IPS DF 19.7 (cell line): Measurements from ENCODE around the gene PPP1R9A.

Experiments used
- DNase-seq: peaks from one replicate; pipeline ENCODE4 v3.0.0-alpha.2; 2013; ENCODE audit warnings: low read depth, low spot score

Gene PPP1R9A

DNA sequence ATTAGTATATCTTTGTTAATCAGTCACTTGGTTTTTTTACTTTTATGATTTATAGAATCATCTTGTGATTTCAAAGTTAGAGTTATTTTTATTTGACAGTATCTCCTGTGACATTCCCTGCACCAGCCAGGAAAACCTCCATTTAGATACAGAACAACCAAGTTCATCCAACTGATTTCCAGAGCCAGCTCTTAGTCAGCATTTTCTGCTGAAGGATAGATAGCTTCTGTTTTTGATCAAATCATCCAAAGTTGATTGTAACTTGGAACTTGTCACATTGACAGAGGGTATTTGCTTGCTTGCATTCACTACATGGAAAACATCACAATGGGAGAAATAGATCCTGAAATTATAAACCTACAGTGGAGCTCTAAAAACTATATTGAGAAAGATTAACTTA is 294.3 kb downstream of the PPP1R9A start:
- no peak for DNase-seq

DNA sequence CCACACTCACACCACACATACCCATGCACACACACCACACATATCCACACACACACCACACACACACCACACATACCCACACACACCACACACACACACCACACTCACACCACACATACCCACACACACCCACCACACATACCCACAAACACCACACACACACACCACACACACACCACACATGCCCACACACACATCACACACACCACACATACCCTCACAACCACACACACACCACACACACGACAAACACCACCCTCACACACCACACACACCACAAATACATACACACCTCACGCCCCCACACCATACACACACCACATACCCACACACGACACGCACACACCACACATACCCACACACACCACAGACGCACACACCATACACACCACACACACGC is 297.2 kb downstream of the PPP1R9A start:
- no peak for DNase-seq

DNA sequence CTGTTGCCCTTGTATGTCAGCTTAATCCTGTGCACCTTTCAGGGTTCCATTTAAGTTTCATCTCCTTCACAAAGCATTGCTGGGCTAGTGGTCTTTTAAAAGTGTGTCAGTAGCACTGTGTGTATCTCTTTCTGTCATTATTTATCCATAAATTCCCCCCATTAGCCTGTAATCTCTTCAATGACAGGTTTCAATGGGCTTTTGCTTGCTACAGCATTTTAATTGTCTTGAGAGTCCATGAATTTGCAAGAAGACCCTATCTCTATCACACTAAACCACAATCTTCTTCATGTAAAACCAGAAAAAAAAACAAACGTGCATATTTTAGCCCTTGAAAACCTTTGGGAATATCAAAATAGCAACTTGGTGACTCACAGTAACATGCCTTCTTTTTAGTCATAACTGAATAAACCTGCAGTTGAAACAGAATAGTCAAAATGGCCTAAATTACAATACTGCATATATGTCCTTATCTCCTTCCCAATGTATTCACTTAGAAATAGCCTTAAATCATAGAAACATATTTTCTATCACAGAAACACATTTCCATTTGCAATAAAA is 298.4 kb downstream of the PPP1R9A start:
- no peak for DNase-seq

DNA sequence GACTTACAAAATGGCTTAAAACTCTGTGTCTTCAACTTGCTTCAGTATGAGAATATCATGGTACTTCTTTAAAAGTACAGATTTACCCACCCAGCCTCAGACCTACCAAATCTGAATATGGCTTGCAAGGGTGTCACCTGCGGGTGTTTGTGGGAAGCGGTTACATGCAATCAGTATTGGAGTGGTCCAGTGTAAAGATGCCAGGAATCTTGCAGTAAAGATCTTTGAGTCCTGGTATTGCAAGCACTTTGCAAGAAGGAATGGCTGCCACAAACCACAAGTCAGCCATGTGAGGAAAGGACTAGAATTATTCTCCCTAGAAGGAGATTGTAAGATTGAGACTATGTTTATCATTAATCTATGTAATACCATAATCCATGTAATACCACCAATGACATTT is 301.9 kb downstream of the PPP1R9A start:
- no peak for DNase-seq

DNA sequence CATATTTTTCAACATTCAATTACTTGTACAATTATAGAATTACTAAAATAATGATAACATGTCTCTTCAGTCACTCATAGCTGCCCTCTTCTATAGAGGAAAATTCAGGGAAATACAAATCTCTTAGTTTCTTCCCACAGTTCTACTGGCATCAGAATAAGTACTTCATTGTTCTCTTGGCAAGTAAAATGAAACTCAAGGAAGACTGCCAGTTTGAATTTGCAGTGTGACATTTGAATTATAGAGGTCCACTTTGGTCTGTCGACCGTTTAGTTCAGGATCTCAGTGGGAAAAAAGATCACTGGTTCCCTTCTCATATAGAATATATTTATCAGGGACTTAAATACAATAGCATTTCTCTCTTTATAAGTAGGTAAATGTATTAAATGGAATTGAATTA is 302.4 kb downstream of the PPP1R9A start:
- no peak for DNase-seq

DNA sequence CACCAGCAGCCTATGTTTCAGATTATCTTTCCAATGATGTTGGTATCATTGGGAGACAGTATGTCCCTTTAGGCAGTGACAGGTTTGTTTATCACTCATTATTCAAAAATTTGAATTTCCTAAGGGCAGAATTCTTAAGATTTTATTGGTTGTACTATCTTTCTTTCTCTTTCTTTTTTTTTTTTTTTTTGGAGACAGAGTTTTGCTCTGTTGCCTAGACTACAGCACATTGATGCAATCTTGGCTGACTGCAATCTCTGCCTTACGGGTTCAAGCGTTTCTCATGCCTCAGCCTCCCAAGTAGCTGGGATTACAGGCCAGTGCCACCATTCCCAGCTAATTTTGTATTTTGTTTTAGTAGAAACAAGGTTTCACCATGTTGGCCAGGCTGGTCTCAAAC is 305.8 kb downstream of the PPP1R9A start:
- DNase-seq: no peak

DNA sequence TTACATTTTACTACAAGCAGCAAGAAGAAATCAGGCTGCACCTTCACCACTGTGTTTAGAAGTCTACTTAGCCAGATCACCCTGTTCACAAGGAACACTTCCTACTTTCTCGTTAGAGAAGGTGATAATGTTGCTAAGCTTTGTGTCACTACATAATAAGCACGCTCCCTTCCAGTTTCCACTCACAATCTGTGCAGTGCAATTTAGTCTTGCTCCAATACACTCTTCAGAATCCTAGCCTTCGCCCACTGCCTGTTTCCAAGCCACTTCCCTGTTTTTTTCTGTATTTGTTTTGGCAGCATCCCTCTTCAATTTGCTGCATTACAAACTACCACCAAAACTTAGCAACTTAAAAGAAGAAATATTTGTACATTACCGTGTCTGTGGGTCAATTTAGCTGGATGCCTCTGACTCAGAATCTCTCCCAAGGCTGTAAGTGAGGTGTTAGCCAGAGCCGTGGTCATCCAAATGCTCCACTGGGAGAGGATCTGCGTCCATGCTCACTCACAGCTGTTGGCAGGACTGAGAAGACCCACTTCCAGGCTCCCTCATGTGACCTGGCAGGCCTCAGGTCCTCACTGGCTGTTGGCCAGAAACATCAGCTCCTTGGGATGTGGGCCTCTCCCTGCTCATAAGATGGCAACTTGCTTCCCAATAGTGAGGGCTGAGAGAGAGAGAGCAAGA is 306.6 kb downstream of the PPP1R9A start:
- no peak for DNase-seq

DNA sequence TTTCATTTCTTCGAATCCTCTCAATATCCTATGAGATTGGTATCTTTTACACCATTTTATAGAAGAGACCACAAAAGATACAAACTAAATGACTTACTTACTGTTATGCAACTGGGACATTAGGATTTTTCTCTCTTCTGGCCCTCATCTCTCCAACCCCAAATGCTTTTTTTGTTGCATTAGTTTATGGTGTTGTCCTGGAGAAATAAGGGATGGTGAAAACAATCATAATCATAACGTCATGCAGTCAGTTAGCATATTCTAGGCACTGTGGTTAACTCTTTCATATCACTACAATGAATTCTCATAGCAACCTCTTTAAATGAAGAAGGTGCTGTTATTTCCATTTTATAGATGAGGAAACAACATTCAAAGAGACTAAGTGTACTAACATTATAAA is 312.3 kb downstream of the PPP1R9A start:
- DNase-seq: no peak

DNA sequence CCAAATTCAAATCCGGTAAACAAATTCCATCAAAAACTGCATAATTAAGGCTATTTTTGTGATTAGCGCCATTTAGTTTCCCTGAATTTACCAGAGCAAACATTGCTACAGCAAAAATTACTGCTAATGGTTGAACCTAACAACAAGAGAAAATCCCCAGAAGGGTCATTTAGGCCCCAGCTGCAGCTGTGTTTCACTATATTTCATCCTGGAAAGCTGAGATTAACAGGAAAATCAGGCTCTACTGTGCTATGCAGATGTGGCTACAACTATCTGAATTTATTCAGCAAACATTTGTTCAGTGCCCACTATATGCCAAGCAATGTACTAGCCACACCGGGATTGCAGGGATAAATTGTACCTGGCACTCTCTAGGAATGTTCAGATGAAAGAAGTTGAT is 312.9 kb downstream of the PPP1R9A start:
- no peak for DNase-seq

DNA sequence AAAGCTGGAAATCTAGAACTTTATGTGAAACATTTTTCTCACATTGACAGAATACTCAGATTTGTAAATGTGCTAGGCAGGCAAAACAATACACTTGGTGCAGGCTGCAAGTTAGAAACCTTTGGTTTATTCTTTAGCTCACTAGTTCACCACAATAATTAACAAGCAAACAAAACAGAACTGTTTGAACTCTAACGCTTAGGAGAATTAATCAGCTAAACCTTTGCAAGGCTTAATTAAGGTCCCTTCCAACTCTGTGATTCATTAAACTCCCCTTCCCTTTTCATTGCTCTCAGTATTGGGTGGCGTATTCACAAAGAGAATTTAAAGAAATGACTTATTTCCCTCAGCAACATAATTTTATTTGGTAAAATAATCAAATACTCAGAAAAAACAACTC is 317.9 kb downstream of the PPP1R9A start:
- DNase-seq: no peak

DNA sequence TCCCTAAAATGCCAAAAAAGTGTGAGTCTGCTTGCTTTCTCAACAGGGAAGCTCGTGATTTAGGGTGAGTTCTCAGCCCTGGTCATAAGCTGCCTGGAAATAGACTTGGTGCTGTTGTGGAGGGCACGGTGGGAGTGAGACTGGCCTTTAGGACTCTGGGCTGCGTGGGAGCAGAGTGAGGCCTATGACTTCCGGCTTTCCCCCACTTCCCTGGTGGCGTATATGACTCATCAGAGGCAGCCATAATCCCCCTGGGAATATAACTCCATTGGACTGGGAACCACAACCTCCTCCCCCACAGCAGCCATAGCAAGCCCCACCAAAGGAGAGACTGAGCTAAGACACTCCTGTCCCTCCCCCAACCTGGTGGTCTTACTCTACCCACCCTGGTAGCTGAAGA is 321.9 kb downstream of the PPP1R9A start:
- DNase-seq: no peak

DNA sequence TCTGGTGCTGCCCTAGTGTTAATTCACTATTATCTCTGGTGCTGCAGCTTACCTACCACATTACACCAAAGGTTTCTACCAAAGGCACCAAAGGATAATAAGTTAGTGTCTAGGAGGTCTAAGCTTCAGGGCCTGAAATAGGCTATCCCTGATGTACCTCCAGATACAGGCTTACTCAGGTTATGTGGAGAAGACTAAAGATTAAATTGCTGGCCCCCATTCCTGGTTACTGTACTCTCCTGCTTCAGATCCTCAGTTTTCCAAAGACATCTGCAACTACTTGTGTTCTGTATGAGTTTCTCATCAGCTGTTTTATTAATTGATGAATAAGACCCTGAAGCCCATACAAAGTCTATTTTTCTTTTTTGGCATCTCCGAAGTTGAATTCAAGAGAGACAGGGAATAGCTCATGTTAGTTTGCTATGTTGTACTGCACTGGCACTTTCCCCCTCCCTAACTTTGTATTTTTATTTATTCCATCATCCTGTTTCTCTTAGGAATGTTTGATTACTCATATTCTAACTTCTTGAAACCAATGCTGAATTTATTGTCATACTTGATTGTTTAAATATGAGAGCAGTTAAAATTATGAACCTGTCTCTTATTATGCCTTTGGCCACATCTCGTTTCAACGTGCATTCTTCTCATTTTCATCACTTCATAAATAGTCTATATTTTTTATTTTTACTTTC is 331.0 kb downstream of the PPP1R9A start:
- DNase-seq: no peak

DNA sequence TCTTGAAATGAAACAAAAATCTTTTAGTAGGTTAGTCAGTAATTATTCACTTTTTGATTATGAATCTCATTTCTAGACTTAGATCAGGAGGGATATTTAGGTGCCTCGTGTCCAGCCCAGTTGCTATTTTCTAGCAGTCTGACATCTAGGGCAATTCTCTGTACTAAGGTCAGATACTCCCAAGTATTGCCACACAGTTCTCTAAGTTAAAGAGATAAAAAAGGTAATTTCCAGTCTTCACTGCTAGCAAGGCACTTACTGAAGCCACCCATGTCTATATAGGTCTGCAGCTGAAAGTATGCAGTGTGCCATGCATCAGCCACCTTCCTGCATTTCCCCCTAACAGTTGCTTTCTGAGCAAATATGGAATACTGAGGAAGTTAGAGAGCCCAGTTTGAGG is 333.5 kb downstream of the PPP1R9A start:
- no peak for DNase-seq

DNA sequence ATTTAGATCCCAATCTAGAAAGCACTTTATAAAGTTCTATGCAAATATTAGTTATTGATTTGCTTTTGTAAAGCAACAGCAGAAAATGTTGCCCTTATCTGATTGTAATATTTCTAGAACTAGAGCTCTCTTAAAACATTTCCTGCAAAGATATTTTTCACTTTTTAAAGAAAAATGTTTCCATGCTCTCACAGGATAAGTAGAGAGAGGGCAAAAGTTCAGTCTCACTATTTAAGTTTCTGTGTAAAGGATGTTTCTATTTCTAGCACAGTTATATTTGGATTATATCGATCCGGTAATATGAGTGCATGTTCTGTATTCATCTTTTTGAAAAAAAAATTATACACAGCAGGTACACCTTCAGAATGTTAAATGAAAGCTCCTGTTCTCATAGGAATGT is 334.9 kb downstream of the PPP1R9A start:
- no peak for DNase-seq

DNA sequence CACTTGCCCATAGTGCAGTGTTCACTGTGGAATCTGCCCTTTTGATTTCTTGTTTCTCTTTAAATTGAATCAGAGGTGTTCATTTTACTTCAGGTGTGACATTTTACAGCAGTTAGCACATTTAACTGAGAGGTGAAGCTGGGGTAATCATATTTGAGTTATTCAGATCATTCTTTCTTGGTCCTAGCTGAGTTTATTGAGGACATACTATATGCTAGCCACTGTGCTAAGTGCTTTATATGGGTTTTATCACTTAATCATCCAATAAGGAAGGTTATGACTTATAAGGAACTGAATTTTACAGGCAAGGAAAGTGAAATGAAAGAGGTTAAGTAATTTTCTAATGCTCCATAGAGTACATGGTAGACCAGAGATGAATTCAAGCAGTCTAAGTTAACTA is 337.2 kb downstream of the PPP1R9A start:
- DNase-seq: no peak

DNA sequence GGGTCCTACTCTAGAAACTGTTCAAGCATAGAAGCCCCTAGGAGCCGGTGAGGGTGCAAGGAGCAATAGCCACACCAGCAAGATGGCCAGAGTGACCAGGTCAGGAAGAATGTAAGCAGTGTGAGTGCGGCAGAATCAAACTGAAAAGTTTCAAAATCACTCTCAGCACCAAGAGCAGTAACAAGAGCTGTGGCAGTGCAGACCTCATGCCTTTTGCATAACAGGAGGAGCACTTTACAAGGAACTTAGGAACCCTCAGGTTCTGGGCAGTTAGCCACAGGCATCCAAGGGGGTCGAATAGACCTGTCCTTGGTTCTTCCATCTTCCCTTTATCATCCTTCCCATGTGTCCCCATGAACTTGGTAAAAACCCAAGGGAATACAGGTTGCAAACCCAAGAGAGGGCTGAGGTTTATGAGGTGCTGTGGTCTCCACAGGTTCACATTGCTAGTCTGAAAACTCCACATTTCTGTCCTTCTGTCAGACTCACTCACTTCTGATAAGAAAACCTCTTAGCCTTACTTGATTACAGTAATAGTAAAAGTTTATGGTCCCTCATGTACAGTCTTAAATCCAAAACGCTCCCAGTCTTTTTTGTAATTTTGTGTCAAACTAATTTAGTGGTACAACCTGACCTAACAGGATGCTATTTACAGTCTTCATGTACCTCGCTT is 338.6 kb downstream of the PPP1R9A start:
- peak; percentile 9 for DNase-seq

DNA sequence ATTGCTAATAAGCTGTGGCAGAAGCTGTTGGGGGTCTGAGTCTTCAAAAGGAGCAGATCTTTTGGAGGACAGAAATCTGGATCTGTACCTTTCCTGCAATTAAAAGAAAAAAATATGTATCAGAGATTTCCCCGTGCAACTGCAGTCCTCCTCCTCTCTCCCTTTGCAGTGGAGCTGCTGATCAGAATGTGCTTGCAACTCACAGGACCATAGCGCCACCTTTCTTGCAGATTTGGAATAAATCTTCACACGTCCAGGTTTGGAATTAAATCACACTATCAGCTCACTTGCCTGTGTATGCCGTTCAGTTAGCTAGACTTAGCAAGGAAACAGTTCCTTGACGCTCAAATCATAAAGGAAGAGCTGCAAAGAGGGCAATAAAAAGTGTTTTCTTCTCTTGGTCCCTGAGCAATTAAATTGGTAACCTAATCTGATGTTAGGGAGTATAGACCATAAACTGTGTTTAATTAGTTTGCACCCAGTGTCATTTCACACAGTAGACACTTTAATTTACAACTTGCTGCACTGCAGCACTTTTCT is 339.5 kb downstream of the PPP1R9A start:
- peak; percentile 59 for DNase-seq

DNA sequence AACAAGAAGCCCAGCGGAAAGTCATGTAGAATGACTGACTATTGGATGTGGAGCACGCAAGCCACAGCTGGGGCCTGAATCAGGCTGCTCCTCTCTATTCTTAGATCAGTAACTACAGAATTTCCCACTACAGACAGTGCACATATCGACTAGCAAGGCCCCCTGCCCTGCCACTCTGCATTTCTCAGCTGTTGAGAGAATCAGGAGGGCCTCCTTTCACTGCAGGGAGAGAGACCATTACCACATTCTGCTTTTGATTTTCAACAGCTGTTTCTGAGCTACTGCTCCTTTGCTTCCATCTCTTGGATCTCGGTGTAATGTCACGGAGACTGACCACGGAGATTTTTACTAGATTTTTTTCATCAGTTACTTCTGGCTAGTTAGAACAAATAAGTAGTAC is 343.2 kb downstream of the PPP1R9A start:
- no peak for DNase-seq

DNA sequence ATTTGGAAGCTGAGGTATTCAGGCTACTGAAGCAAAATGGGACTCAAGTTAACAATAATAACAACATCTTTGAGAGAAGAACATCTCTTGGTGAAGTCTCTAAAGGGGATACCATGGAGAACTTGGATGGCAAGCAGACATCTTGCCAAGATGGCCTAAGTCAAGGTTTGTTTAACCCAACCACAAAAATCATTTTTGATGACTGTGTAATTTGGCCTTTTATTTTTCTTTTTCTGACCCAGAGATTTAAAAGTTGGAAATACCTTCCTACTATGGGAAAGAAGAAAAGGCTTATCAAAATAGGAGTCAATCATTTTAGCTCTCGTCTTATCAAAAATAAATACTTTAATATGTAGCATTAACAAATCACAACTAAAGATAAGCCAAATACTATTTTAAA is 344.6 kb downstream of the PPP1R9A start:
- DNase-seq: no peak

DNA sequence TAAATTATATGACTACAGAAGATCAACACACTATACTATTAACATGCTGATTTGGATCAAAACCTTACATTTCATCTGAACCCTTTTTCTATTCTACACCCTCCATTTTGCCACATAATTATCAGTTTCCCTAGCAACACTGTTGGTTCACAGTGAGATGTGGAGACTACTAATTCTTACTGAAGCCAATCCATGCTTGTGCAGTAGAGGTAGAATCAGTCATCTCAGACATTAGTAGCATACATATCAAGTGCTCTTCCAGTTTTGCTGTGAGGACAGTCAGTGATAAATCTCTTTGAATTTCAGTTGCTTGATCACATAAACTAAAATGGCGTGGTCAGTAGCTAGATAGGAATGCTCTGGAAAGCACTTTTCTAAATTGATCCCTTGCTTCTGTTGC is 346.6 kb downstream of the PPP1R9A start:
- no peak for DNase-seq

DNA sequence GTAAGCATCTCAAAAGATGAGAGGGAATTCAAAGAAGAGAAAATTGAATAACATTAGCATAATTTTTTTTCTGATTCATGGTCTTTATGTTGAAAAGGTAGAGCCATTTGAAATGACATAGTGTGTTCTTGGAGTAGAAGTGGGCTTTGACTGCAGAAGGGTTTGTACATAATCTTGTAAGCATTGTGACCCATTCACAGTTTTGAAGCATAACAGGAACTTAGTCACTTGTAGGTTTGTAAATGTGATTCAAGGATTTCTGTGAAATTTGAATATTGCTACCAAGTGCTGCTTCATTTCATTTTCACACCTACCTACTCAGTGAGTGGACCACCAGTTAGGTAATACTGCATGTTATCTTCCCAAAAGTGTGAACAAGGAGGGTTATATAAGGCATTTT is 348.3 kb downstream of the PPP1R9A start:
- no peak for DNase-seq

DNA sequence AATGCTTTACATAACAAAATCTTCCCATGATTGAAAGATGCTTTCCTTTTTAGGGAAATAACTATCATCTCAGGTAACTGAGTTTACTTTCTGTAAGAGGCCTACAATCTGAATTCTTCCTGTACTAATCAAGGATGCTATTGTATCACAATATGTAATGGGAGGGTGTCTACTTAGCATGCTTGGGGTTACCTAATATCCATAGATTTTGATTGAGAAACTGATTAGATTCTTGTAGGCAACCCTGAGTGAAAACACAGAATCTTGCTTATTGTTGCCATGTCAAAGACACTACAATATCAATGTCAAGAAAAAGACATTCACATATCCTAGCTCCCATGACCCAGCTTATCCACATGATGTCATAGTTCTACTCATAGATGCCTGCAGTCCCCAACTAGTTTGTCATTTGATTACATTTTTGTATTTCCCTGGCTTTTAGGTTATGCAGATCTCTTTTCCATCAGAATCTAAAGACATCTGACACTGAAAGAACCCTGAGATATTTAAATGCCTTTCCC is 354.6 kb downstream of the PPP1R9A start:
- DNase-seq: no peak
